Thyroid gland (tissue), 4 donors: Measurements from ENCODE around the gene SDHB. TPM values are rescaled to one million over a fixed set of nuclear protein-coding genes. Genes with fewer than 3 reads are reported as not detected.

ENCODE experiments used
- DNase-seq, 2 donors: peaks; one replicate each; pipeline ENCODE4 v3.0.0-alpha.2; 2019
- H3K27ac ChIP-seq, 3 donors: fragments of 200-600 bp; sonication (generic); 1 replicate in 2 of 3; 2 replicates in 1 of 3; pipeline ENCODE4 v1.5.1; 2016 to 2019; ENCODE audit warnings: mild to moderate bottlenecking in 1 of 3, moderate library complexity in 1 of 3
- H3K27me3 ChIP-seq: fragments of 200-600 bp; sonication (generic); one replicate; pipeline ENCODE4 v1.5.1; 2019
- H3K36me3 ChIP-seq, 2 donors: fragments of 200-600 bp; sonication (generic); one replicate each; pipeline ENCODE4 v1.5.1; 2016 to 2019
- H3K4me1 ChIP-seq, 2 donors: fragments of 200-600 bp; sonication (generic); one replicate each; pipeline ENCODE4 v1.5.1; 2017 to 2019
- H3K4me3 ChIP-seq, 3 donors: fragments of 200-600 bp; sonication (generic); replicated peaks in 1 of 3; 1 replicate in 2 of 3; 2 replicates in 1 of 3; pipeline ENCODE4 v1.5.1; 2016; ENCODE audit warnings: mild to moderate bottlenecking in 1 of 3
- H3K9me3 ChIP-seq: fragments of 200-600 bp; sonication (generic); one replicate; pipeline ENCODE4 v1.5.1; 2017
- POLR2A ChIP-seq, 2 donors: fragments of 450-650 bp; IDR thresholded peaks; one replicate each; pipeline ENCODE4 v1.6.1; 2017; ENCODE audit warnings: antibody characterized with exemption in 2 of 2, mild to moderate bottlenecking in 2 of 2, moderate library complexity in 1 of 2
- WGBS, 2 donors: methylation state at CpG; one replicate each; pipeline ENCODE4 v1.1.5; 2017; 5-methylcytosine and 5-hydroxymethylcytosine counted together
- intact Hi-C: fragments of 100-400 bp; cut with DNase I; formaldehyde crosslinking; loops from one replicate; pipeline ENCODE4 v1.15.1; 2023
- total RNA-seq, 4 donors: library from RNA; depleted of rRNA; stranded (reverse); fragments of >200 nt; gene quantifications; one replicate each; pipeline ENCODE4 v1.2.3, GENCODE V29; 2016
- TF ChIP-seq, protein P1 (sequence below), 6 experiments: fragments of 200-600 bp in 3 of 6; fragments of 450-650 bp in 3 of 6; sonication (generic) in 3 of 6; IDR thresholded peaks; one replicate each; pipeline ENCODE4 v1.5.1; 2016 to 2019; ENCODE audit warnings: antibody characterized with exemption in 6 of 6, mild to moderate bottlenecking in 2 of 6, inconsistent platforms in 1 of 6, moderate library complexity in 1 of 6

SDHB gene
- total RNA-seq, 4 donors from 2014 or later, result 112 to 162 (median 136) TPM

DNA sequence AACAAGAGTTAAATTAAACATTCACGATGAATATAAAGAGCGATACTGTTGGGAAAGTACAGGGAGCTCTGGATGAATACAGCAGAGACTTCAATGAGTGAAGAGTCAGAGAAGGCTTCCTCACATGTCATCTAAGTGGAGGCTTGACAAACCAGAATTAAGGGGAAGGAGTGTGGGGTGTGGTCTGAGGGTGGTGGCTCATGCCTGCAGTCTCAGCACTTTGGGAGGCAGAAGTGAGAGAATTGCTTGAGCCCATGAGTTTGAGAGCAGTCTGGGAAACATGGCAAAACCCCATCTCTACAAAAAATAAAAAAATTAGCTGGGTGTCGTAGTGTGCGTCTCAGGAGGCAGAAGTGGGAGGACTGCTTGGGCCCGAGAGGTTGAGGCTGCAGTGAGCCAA is 8.7 kb downstream of the SDHB start:
- H3K27me3 ChIP-seq, result no peaks in the 10 kb centered on the region
- intact Hi-C loops, result loop anchor here (5.0 kb wide), 1 partner anchor 93 kb away; no protein-coding TSS in a partner anchor
- H3K4me1 ChIP-seq, result no peaks in the 10 kb centered on the region
- DNase-seq, result no peak
- WGBS, 2 donors, result 70 to 73% methylated on average over 5 of the region's 5 CpGs
- peaks cover 27 to 41% of the 10 kb centered on the region in 2 donors for H3K36me3 ChIP-seq
- TF ChIP-seq POLR2A (IDR thresholded peaks at IDR 0.05), result no peak
- TF ChIP-seq, protein P1, sequence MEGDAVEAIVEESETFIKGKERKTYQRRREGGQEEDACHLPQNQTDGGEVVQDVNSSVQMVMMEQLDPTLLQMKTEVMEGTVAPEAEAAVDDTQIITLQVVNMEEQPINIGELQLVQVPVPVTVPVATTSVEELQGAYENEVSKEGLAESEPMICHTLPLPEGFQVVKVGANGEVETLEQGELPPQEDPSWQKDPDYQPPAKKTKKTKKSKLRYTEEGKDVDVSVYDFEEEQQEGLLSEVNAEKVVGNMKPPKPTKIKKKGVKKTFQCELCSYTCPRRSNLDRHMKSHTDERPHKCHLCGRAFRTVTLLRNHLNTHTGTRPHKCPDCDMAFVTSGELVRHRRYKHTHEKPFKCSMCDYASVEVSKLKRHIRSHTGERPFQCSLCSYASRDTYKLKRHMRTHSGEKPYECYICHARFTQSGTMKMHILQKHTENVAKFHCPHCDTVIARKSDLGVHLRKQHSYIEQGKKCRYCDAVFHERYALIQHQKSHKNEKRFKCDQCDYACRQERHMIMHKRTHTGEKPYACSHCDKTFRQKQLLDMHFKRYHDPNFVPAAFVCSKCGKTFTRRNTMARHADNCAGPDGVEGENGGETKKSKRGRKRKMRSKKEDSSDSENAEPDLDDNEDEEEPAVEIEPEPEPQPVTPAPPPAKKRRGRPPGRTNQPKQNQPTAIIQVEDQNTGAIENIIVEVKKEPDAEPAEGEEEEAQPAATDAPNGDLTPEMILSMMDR (IDR thresholded peaks at IDR 0.05), result no peak
- no peaks in the 10 kb centered on the region for H3K9me3 ChIP-seq
- H3K4me3 ChIP-seq, result no peak overlapping the region
- peak overlapping the region in 1 of 3 donors; percentile 5 for H3K27ac ChIP-seq

DNA sequence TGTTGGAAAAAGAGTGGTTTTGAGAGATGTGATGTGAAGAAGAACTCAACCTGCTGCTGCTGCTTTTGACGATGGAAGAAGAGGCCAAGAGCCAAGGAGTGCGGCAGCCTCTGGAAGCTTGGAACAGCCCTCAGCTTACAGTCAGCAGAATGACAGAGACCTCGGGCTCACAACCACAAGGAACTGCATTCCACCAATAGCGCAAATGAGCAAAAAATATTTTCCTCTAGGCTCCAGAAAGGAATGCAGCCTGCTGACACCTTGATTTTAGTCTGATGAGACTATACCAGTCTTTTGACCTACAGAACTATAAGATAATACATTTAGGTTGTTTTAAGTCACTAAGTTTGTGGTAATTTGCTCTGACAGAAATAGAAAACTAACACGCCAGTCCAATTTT is 10.2 kb downstream of the SDHB start:
- Histone ChIP-seq H3K4me1 (no peaks in the 10 kb centered on the region), H3K9me3 (no peaks in the 10 kb centered on the region), H3K36me3 (peaks cover 32 to 40% of the 10 kb centered on the region in 2 donors), H3K4me3 (no peak overlapping the region), H3K27me3 (no peaks in the 10 kb centered on the region), H3K27ac (no peak overlapping the region)
- no peak for TF ChIP-seq POLR2A (IDR thresholded peaks at IDR 0.05)
- TF ChIP-seq, protein P1 (IDR thresholded peaks at IDR 0.05), result no peak
- 78 to 83% methylated on average over 5 of the region's 5 CpGs for WGBS, 2 donors
- no peak for DNase-seq
- intact Hi-C loops, result no loop called here

DNA sequence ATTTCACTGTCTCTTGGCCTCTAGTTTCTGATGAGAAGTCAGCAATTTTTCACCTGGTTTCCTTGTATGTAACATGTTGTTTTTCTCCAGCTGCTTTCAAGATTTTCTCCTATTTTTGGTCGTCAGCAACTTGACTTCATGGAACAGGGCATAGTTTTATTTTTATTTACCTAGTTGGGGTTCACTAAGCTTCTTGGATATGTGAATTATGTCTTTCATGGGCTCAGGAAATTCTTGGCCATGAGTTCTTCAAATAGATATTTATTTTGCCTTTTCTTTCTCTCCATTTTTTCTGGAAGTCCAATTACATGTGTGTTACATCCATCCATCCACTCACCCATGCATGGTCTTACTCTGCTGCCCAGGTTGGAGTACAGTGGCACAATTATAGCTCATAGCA is 13.7 kb downstream of the SDHB start:
- Histone ChIP-seq H3K27ac (no peak overlapping the region), H3K27me3 (no peaks in the 10 kb centered on the region), H3K4me3 (no peak overlapping the region), H3K4me1 (no peaks in the 10 kb centered on the region), H3K36me3 (peaks cover 40 to 41% of the 10 kb centered on the region in 2 donors), H3K9me3 (no peaks in the 10 kb centered on the region)
- 81 to 88% methylated on average over 1 of the region's 1 CpG for WGBS, 2 donors
- DNase-seq, result no peak
- intact Hi-C loops, result no loop called here
- TF ChIP-seq, protein P1 (IDR thresholded peaks at IDR 0.05), result no peak
- no peak for TF ChIP-seq POLR2A (IDR thresholded peaks at IDR 0.05)

DNA sequence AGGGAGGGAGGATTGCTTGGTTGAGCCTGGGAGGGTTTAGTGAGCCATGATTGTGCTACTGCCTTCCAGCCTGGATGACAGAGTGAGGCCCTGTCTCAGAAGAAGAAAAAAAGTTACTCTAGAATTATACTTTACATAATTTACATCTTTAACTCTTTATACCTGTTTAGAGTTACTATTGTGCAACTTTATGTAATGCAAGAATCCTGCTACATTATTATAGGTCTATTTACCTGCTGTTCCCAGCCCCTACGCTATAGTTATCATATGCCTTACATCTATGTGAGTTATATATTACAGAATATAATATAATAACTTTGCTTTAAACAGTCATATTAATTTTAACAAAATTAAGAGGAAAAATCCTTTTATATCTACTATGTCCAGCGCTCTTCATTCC is 14.3 kb downstream of the SDHB start:
- intact Hi-C loops, result no loop called here
- peaks cover 39 to 40% of the 10 kb centered on the region in 2 donors for H3K36me3 ChIP-seq

DNA sequence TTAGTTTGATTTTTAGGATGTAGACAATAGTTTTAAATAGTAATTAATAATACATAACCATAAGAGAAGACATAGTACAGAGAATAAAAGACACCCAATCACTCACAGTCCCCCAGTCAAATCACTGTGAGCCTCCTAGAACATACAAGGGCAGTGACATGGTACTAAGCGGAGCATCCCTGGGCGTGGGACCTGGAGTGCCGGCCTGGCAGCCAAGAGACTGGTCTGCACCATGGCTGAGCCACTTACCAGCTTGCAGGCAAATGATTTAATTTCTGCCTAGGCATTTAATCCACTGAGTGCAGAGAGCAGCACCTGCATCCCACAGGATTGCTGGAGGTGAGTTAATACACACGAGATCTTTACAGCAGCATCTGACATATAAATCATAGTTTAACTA is 20.4 kb downstream of the SDHB start:
- Histone ChIP-seq H3K9me3 (no peaks in the 10 kb centered on the region), H3K27me3 (no peaks in the 10 kb centered on the region), H3K4me1 (no peaks in the 10 kb centered on the region), H3K36me3 (peaks cover 2 to 20% of the 10 kb centered on the region in 2 donors), H3K27ac (no peak overlapping the region), H3K4me3 (no peak overlapping the region)
- WGBS, 2 donors, result 93% methylated on average over 4 of the region's 4 CpGs
- intact Hi-C loops, result loop anchor here (5.0 kb wide), 1 partner anchor 66 kb away; no protein-coding TSS in a partner anchor
- no peak for DNase-seq
- TF ChIP-seq, protein P1 (IDR thresholded peaks at IDR 0.05), result no peak
- no peak for TF ChIP-seq POLR2A (IDR thresholded peaks at IDR 0.05)

More for the DNA sequence above, 14.3 kb downstream of the SDHB start:
- 97 to 98% methylated on average over 2 of the region's 2 CpGs for WGBS, 2 donors
- no peak overlapping the region for H3K27ac ChIP-seq
- H3K27me3 ChIP-seq, result no peaks in the 10 kb centered on the region
- H3K4me1 ChIP-seq, result no peaks in the 10 kb centered on the region
- TF ChIP-seq, protein P1 (IDR thresholded peaks at IDR 0.05), result no peak
- no peak for TF ChIP-seq POLR2A (IDR thresholded peaks at IDR 0.05)
- DNase-seq, result no peak
- H3K4me3 ChIP-seq, result no peak overlapping the region
- no peaks in the 10 kb centered on the region for H3K9me3 ChIP-seq
